PFSK-1 (cell line): ENCODE data around the gene PCSK5.

Experiments used
- FOXP2 ChIP-seq: optimal IDR thresholded peaks from 2 replicates; pipeline ENCODE3; 2011; ENCODE audit warnings: borderline replicate concordance, control low read depth, inconsistent platforms; ENCODE audit not compliant: insufficient read depth; ENCODE audit errors: extremely low read length, extremely low read depth
- POLR2AphosphoS5 ChIP-seq: IDR thresholded peaks from 2 replicates; pipeline ENCODE4 v1.6.1; 2012; ENCODE audit warnings: low read depth, mild to moderate bottlenecking, control low read depth, low read length, moderate library complexity
- SIN3A ChIP-seq: IDR thresholded peaks from 2 replicates; pipeline ENCODE4 v1.6.1; 2012; ENCODE audit warnings: mild to moderate bottlenecking, low read length, moderate library complexity, borderline replicate concordance; ENCODE audit not compliant: insufficient read depth
- TAF1 ChIP-seq: IDR thresholded peaks from 2 replicates; pipeline ENCODE4 v1.6.1; 2012; ENCODE audit warnings: low read length, control low read depth, borderline replicate concordance; ENCODE audit not compliant: insufficient read depth
- TF ChIP-seq, protein P1 (sequence below), 2 experiments: IDR thresholded peaks; 2 replicates each; pipeline versions ENCODE4 v1.6.1 to v1.8.0; 2011 to 2012; ENCODE audit warnings: low read depth in 2 of 2, low read length in 2 of 2, control low read depth in 1 of 2, inconsistent platforms in 1 of 2, mild to moderate bottlenecking in 1 of 2, moderate library complexity in 1 of 2; ENCODE audit not compliant: insufficient read depth in 1 of 2

DNA sequence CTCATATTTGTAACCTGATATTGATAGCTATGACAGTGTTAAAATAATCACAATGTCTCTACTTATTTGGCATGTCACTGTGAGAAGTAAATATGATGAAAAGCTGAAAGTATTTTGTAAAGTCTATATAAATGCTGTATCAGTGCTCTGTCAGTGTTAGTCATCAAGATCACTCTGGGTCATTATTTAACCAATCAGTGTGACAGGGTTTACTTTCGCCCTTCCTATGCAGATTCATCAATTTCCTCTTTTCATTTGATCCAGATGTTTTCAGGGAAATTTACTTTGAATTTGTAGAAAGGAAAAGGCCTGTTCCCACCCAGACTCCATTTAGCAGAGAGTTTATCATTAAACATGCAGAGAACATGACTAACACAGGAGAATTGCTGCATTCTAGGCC is 9.9 kb upstream of the PCSK5 start:
- TF ChIP-seq POLR2AphosphoS5 (no peak), TAF1 (no peak), SIN3A (no peak), FOXP2 (no peak)
- TF ChIP-seq, protein P1, sequence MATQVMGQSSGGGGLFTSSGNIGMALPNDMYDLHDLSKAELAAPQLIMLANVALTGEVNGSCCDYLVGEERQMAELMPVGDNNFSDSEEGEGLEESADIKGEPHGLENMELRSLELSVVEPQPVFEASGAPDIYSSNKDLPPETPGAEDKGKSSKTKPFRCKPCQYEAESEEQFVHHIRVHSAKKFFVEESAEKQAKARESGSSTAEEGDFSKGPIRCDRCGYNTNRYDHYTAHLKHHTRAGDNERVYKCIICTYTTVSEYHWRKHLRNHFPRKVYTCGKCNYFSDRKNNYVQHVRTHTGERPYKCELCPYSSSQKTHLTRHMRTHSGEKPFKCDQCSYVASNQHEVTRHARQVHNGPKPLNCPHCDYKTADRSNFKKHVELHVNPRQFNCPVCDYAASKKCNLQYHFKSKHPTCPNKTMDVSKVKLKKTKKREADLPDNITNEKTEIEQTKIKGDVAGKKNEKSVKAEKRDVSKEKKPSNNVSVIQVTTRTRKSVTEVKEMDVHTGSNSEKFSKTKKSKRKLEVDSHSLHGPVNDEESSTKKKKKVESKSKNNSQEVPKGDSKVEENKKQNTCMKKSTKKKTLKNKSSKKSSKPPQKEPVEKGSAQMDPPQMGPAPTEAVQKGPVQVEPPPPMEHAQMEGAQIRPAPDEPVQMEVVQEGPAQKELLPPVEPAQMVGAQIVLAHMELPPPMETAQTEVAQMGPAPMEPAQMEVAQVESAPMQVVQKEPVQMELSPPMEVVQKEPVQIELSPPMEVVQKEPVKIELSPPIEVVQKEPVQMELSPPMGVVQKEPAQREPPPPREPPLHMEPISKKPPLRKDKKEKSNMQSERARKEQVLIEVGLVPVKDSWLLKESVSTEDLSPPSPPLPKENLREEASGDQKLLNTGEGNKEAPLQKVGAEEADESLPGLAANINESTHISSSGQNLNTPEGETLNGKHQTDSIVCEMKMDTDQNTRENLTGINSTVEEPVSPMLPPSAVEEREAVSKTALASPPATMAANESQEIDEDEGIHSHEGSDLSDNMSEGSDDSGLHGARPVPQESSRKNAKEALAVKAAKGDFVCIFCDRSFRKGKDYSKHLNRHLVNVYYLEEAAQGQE (IDR thresholded peaks at IDR 0.05; ENCODE audit: insufficient read depth in 1 of 2, low read depth in 2 of 2, low read length in 2 of 2): no peak
